Inferior parietal cortex (tissue), 1 donor: ENCODE data around the gene NOTCH3.

ENCODE experiments used
- DNase-seq: peaks from one replicate; pipeline ENCODE4 v3.0.0-alpha.2; 2016; ENCODE audit errors: extremely low spot score

NOTCH3 gene

GRCh38 chr19:15123031-15123890 lies 77.5 kb downstream of the NOTCH3 start:
- DNase-seq, result no peak

- DNase-seq, result no peak
These were observed 78.3 kb downstream of the NOTCH3 start for GRCh38 chr19:15122331-15123030.

DNA sequence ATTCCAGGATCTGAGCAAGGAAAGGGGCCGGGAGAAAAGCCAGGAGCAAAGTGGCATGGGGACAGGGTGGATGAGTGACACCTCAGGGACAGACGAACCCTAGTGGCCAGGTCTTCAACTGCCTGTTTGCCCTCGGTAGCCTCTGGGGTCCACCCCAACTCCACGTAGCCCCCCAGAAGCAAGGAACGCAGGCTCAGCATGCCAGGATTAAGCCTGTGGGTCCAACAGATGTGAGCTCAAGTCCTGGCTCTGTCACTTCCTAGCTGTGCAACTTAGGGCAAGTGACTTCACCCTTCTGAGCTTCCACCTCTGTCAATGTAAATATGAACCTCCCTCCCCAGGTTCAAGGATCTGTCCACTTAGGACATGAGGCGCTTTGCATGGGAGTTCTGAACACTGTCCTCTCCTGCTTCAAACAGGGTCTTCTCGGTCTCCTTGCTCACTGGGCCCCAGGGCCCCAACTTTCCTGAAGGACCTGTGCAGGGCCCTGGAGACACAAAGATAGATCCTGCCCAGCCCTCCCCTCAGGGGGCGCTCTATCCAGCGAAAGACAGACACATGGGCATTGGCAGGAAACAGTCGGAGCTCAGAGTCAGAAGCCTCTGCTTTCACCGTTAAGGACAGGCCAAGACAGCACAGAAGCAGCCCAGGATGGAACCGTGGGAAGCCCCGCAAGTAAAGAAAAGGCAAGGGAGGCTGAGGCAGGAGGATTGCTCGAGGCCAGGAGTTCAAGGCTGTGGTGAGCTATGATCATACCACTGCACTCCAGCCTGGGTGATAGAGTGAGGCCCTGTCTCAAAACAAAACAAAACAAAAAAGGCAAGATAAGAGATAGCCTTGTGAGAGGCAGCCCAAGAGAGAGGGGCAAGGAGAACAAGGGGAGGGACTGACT lies 80.4 kb downstream of the NOTCH3 start:
- DNase-seq, result no peak

- no peak for DNase-seq
These were observed 81.9 kb downstream of the NOTCH3 start for GRCh38 chr19:15118789-15119494.

- DNase-seq, result no peak
These were observed 82.5 kb downstream of the NOTCH3 start for GRCh38 chr19:15118248-15118647.

DNA sequence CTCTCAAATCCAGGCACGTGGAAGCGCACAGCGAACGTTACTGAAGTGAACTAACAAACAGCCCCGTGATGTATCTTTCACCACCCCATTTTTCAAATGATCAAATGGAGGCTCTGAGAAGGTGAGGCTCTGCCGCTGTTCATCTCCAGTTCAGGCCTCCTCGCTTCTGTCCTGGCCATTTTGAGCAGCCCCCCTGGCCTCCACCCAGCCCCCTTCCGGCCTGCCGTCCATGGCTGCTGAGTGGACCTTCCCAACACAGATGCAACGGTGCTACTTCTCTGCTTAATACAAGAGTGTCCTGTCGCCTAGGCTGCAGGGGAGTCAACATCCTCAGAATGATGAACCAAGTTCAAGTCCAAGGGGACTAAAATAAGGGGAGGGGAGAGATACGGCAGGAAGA lies 83.9 kb downstream of the NOTCH3 start:
- no peak for DNase-seq

GRCh38 chr19:15115762-15116615 lies 84.8 kb downstream of the NOTCH3 start:
- no peak for DNase-seq

GRCh38 chr19:15115080-15115479 lies 85.7 kb downstream of the NOTCH3 start:
- DNase-seq, result no peak

DNA sequence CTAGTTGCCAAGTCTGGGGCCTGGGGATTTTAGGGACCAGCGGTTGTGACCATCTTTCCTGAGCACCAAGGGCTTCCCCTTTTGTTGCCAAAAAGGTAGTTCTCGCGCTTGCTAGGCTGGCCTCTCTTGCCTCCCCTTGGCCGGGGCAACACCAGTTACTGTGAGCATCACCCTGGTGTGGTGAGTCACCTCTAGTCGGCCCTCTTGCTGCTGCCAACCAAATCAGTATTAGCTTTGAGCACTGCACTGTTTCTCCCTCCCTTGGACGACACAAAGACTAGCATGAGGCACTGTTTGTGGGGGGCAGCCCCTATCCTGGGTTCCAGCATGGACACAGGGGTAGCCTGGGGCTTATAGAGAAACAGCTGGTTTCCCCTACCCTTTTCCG lies 86.6 kb downstream of the NOTCH3 start:
- DNase-seq, result no peak

DNA sequence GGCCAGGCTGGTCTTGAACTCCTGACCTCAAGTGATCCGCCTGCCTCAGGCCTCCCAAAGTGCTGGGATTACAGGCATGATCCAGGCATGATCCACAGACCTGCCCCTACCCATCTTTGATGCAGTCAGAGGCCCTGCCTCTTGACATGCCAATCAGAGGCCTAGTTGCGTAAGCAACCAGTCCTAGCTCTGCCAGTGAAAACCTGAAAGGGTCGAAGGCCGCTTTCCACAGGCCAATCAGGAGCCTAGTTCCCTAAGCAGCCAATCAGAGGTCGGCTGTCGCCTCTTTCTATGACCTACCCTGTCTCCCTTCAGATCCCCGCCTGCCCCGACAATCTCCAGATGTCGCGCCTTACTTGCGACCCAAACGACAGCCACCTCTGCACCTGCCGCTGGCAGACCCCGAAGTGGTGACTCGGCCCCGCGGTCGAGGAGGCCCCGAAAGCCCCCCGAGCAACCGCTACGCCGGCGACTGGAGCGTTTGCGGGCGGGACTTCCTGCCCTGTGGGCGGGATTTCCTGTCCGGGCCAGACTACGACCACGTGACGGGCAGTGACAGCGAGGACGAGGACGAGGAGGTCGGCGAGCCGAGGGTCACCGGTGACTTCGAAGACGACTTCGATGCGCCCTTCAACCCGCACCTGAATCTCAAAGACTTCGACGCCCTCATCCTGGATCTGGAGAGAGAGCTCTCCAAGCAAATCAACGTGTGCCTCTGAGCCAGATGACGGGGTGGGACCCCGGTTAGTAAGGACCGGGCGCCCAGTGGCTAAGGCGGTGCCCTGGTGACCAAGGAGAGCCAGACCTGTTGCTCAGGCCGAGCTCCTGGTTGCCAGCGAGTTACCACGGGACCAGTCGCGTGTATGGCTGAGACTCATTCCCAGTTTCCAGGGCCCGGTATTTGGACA lies 87.3 kb downstream of the NOTCH3 start:
- DNase-seq, result no peak

DNA sequence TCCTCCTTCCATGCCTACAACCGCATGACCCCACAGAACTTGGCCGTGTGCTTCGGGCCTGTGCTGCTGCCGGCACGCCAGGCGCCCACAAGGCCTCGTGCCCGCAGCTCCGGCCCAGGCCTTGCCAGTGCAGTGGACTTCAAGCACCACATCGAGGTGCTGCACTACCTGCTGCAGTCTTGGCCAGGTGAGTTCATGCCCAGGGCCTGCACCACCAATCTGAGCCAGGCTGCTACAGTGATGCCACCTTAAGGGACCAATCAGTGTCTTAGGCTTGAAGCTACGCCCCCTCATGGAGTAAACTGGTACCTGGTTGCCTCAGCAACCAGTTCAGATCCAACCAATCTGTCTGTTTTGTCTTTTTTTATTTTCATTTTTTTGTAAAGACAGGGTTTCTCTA lies 88.4 kb downstream of the NOTCH3 start:
- DNase-seq, result no peak

DNA sequence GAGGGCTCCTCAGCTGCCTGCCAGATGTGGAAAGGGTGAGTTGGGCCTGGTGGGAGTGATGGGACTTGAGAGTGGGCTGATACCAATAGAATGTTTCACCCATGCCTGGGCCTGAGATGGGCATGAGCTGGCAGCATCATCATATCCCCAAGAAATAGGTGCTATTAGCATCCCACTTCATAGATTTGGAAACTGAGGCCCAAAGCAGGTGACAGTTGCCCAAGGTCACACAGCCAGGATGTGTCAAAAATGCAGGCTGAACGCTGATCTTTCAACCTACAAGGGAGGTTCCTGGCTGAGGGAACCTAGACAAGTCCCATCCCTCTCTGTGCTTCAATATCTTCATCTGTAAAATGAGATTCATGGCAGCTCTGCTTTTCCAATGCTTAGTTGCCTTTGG lies 89.0 kb downstream of the NOTCH3 start:
- no peak for DNase-seq

GRCh38 chr19:15110418-15110815 lies 90.4 kb downstream of the NOTCH3 start:
- no peak for DNase-seq

DNA sequence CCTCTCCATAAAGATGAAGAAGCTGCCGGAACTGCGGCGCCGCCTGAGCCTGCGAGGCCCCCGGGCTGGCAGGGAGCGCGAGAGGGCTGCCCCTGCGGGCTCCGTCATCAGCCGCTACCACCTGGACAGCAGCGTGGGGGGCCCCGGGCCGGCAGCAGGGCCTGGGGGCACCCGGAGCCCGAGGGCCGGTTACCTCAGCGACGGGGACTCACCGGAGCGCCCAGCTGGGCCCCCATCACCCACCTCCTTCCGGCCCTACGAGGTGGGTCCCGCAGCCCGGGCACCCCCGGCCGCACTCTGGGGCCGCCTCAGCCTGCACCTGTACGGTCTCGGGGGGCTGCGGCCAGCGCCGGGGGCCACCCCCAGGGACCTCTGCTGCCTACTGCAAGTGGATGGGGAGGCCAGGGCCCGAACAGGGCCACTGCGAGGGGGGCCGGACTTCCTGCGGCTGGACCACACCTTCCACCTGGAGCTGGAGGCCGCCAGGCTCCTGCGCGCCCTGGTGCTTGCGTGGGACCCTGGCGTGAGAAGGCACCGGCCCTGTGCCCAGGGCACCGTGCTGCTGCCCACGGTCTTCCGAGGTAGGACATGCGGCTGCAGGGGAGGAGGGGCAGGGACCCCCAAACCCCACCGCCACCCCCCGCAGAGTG lies 90.9 kb downstream of the NOTCH3 start:
- DNase-seq, result no peak
